Muscle of leg (tissue), 11 donors: ENCODE results near the gene HIVEP3. TPM values are rescaled to one million over a fixed set of nuclear protein-coding genes. Genes with fewer than 3 reads are reported as not detected.

Source experiments
- DNase-seq: peaks from one replicate; pipeline ENCODE4 v3.0.0; 2013
- H3K27ac ChIP-seq: one replicate; pipeline ENCODE4 v1.5.1; 2013; ENCODE audit warnings: mild to moderate bottlenecking, low read length, control low read depth
- H3K27me3 ChIP-seq: one replicate; pipeline ENCODE4 v1.6.1; 2013; ENCODE audit warnings: low read length; ENCODE audit not compliant: control insufficient read depth, insufficient read depth
- H3K36me3 ChIP-seq: one replicate; pipeline ENCODE4 v1.6.1; 2013; ENCODE audit warnings: low read length; ENCODE audit not compliant: control insufficient read depth, insufficient read depth
- H3K4me1 ChIP-seq: one replicate; pipeline ENCODE4 v1.6.1; 2013; ENCODE audit warnings: low read length; ENCODE audit not compliant: control insufficient read depth, insufficient read depth
- H3K4me3 ChIP-seq: one replicate; pipeline ENCODE4 v1.5.1; 2013; ENCODE audit warnings: low read length, control low read depth
- H3K9me3 ChIP-seq: replicated peaks from 2 replicates; pipeline ENCODE4 v1.6.1; 2013; ENCODE audit warnings: low read depth, low read length; ENCODE audit not compliant: control insufficient read depth
- WGBS: methylation state at CpG from one replicate; pipeline ENCODE4 v1.1.5; 2013; ENCODE audit warnings: missing lambda C conversion rate; ENCODE audit not compliant: insufficient coverage; 5-methylcytosine and 5-hydroxymethylcytosine counted together
- polyA plus RNA-seq, 8 donors: library from polyadenylated mRNA; unstranded; fragments of 120-200 nt; gene quantifications; one replicate each; pipeline versions ENCODE4 v1.2.1 to v1.2.3, GENCODE V29; 2013; ENCODE audit warnings: inconsistent platforms in 1 of 8, low replicate concordance in 1 of 8; ENCODE audit not compliant: insufficient read length in 8 of 8, insufficient read depth in 1 of 8
- total RNA-seq: library from RNA; stranded (reverse); fragments of 120-200 nt; gene quantifications from one replicate; pipeline ENCODE4 v1.2.4, GENCODE V29; 2013

Gene HIVEP3
- total and polyA plus RNA-seq, 9 donors, result 0.93 to 3.7 (median 2.7) TPM

DNA sequence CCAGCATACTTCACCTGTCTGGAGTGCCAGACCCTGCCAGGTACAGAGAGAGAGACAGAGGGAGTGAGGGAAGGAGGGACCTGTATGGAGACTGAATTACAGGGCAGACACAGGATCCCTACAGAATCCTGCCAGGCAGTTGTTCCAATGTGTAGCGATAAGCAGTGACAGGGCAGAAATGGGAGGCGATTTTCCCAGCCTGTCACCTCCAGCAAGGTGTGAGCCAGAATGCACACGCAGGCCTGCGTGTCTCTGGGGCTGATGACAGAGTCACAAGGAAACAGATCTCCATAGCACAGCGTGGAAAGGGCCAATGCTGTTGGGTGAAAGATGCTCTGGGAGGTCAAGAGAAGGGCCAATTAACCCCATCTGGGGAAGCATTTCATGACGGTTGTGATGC, 111.3 kb downstream of the HIVEP3 start:
- Histone ChIP-seq H3K9me3 (no peaks in the 10 kb centered on the region), H3K27me3 (no peaks in the 10 kb centered on the region), H3K4me1 (peaks cover 10% of the 10 kb centered on the region), H3K4me3 (no peak overlapping the region), H3K36me3 (no peaks in the 10 kb centered on the region), H3K27ac (no peak overlapping the region)
- no peak for DNase-seq
- WGBS, result 61% methylated on average over 5 of the region's 6 CpGs

DNA sequence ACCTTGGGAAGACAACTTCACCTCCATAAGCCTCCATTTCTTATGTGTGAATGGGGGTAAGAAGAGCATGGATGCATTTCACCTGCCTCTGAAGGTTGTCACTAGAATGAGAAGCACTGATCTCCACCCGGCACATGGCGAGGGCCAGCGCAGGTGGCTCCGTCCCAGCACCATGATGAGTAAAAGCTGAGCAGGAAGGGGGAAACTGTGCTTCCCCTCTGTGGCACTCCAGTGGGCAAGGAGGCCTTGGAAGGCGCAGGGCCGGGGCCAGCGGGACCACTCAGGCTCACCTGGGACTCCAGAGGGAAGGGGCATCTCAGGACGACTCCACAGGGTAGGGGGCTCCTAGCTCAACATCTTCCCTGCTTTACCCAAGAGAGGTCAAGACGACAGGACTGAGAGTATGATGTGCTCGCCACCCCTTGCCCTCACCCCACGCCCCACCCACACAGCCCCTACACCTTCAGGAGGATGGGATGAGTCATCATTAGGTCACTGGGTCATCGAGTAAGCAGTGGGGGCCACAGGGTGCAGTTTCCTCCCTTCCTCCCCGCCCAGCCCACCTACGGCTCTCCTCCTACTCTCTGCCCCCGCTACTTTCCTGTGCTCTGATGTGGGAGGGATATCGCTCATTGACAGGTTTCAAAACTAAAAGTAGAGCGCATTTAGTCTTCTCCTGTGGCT, 112.1 kb downstream of the HIVEP3 start:
- H3K4me1 ChIP-seq, result peaks cover 10% of the 10 kb centered on the region
- no peak for DNase-seq
- no peak overlapping the region for H3K4me3 ChIP-seq
- no peaks in the 10 kb centered on the region for H3K27me3 ChIP-seq
- H3K36me3 ChIP-seq, result no peaks in the 10 kb centered on the region
- no peak overlapping the region for H3K27ac ChIP-seq
- no peaks in the 10 kb centered on the region for H3K9me3 ChIP-seq
- WGBS, result 85% methylated on average over 9 of the region's 17 CpGs

DNA sequence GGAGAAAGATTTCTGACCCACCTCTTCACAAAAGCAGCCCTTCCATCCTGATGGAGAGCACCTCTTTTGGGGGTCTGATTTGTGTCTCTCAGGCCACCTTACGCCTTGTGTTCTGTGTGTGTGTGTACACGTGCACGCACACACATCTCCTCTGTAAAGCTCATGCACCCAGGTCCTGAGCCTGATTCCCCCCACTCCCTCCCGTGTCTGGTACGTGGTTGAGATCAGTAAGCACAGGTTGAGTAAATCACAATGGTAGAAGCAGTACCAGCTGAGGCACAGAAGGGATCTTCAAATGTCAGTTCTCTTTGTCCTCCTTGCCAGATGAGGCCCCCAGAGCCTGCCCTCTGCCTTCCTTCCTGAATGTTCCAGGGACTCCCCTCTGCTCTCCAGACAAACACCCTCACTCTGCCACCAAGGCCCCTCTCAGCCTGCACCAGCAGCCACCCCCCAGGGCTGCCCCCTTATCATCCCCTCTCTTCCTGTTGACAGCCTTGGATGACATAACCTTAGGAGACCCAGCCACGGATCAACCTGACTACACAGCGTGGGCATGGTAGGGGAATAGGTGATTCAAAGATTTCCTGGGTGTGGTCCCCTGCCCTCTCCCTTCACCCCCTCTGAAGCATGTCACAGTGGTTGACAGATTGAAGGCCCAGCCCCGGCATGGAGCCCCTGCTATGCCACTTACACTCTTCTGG, 112.8 kb downstream of the HIVEP3 start:
- H3K4me1 ChIP-seq, result peaks cover 10% of the 10 kb centered on the region
- no peak overlapping the region for H3K27ac ChIP-seq
- no peaks in the 10 kb centered on the region for H3K27me3 ChIP-seq
- 67% methylated on average over 2 of the region's 8 CpGs for WGBS
- no peak overlapping the region for H3K4me3 ChIP-seq
- H3K36me3 ChIP-seq, result no peaks in the 10 kb centered on the region
- no peaks in the 10 kb centered on the region for H3K9me3 ChIP-seq
- DNase-seq, result no peak

DNA sequence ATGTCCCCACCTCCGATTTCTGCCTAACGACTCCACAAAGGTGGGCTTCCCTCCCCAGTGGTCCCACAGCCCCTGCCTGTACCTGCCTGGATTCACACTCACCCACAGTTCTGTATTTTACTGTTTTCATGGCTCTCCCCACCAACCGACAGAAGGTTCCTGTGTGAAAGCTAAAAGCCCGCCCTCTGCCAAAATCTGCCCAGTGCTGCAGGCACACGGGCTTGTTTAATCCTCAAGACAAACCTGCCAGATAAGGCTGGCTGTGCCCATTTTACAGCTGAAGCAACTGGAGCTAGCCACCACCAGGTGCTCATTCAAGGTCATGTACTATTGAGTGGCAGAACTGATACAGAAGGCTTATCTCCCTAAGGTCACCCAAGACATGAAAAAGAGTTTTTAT, 114.5 kb downstream of the HIVEP3 start:
- Histone ChIP-seq H3K27ac (no peak overlapping the region), H3K4me1 (peaks cover 12% of the 10 kb centered on the region), H3K9me3 (peaks cover 2% of the 10 kb centered on the region), H3K4me3 (no peak overlapping the region), H3K36me3 (no peaks in the 10 kb centered on the region), H3K27me3 (no peaks in the 10 kb centered on the region)
- 88% methylated on average over 2 of the region's 5 CpGs for WGBS
- DNase-seq, result no peak

DNA sequence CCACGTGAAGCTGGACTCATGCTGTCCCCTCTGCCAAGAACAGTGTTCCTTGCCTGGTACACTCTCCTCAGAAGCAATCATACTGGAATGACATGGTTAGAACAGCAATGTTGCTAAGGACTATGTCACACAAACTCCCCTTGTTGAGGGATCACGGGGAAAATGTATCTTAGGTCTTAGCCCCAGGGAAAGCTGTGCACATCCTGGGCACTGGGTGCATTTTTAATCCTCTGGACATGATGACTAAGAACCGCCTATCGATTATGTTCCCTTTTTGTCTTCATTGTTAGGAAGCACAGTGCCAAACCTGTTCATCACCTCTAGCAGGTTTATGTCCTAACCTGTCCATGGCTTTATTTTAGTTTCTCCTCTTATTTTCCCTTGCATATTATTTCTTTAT, 115.1 kb downstream of the HIVEP3 start:
- 76% methylated on average over 2 of the region's 4 CpGs for WGBS
- no peak for DNase-seq
- no peaks in the 10 kb centered on the region for H3K36me3 ChIP-seq
- H3K27me3 ChIP-seq, result no peaks in the 10 kb centered on the region
- H3K27ac ChIP-seq, result no peak overlapping the region
- H3K9me3 ChIP-seq, result peaks cover 3% of the 10 kb centered on the region
- H3K4me1 ChIP-seq, result peaks cover 12% of the 10 kb centered on the region
- H3K4me3 ChIP-seq, result no peak overlapping the region

DNA sequence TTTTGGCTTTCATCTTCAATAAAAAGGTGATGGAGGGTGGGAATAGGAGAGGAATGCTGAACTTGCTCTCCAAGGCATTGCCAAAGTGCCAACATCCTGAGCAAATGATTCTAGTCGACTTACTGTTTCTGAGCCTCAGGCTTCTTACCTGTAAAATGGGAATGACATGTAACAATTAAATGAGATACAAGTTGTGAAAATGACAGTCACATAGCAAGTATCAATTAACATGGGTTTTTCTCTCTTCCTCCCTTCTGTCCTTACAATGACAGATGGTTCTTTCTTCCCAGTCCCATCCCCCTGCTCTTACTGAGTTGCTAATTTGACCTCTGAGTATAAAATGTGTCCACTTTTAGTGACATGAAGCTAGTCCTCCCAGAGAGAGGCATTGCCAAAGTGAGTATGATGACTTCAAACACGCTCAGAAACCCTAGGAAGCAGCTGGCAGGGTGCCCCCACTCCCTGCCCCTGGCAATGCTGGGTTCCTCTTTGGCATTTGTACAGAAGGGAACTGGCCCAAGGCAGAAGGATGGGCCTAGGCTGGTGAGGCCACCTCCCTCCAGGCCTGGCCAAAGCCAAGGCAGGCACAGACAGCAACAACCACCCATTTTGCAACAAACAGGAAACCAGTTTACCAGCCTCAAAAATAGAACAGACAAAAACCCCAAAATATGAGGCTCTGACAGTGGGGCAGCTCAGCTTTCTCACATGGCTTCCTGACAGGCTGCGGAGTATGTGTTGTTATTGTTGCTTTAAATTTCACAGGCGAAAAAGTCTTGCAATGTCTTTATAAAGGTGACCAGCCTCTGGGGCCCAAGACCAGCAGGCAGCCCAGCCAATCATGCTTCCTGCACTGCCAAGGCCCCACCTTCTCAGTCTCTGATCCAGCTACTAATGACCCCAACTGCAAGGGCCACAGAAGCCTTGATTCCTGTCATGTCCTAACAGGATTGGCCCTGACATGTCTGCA, 115.9 kb downstream of the HIVEP3 start:
- 60% methylated on average over 1 of the region's 4 CpGs for WGBS
- DNase-seq, result peak; percentile 60
- no peak overlapping the region for H3K4me3 ChIP-seq
- H3K27me3 ChIP-seq, result no peaks in the 10 kb centered on the region
- peak overlapping the region; percentile 7 for H3K27ac ChIP-seq
- H3K9me3 ChIP-seq, result peaks cover 3% of the 10 kb centered on the region
- no peaks in the 10 kb centered on the region for H3K36me3 ChIP-seq
- H3K4me1 ChIP-seq, result peaks cover 12% of the 10 kb centered on the region

DNA sequence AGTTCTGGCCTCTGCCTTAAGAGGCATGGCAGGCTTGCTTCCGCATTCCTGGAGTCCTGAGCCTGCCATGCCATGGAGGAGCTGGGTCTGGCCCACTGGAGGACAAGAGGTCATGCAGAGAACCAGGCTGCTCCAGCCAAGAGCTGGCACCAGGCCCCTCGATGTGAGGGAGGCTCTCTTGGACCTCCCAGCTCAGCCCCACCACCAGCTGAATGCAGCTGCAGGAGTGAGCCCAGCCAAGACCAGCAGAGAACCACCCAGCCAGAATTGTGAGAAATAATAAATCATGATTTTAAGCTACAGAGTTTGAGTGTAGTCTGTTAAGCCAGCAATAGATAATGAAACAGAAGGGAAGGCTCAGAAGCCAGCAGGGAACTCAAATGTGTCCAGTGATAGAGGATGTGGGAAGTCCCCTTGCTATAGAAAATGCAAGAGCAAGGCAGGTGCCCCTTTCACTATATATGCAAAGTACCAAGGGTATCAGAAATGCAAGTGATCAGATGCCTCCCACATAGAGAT, 118.4 kb downstream of the HIVEP3 start:
- Histone ChIP-seq H3K27ac (no peak overlapping the region), H3K9me3 (peaks cover 3% of the 10 kb centered on the region), H3K4me1 (peaks cover 12% of the 10 kb centered on the region), H3K36me3 (no peaks in the 10 kb centered on the region), H3K27me3 (no peaks in the 10 kb centered on the region), H3K4me3 (no peak overlapping the region)
- 17% methylated on average over 1 of the region's 2 CpGs for WGBS
- peak; percentile 56 for DNase-seq

DNA sequence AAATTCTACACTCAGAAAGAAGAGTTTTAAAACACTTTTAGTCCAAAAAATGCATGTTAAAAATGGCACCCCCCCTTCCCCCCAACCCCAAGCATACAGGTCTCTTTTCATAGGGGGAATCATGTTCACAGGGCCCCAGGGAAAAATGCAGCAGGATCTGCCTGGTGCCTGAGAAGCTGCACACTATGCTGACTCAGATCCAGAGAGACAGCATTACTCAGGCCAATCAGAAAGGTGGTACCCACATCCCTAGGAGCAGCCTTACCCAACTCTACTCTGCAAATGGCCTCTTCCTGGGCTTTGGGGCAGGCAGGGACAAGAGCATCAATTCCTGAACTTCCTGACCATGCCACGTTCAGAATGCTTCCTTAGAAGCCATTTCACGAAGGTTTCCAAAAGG, 119.0 kb downstream of the HIVEP3 start:
- WGBS, result no CpG with 5 or more reads among the region's 2 CpGs
- Histone ChIP-seq H3K9me3 (peaks cover 3% of the 10 kb centered on the region), H3K27ac (no peak overlapping the region), H3K27me3 (no peaks in the 10 kb centered on the region), H3K4me1 (peaks cover 12% of the 10 kb centered on the region), H3K4me3 (no peak overlapping the region), H3K36me3 (no peaks in the 10 kb centered on the region)
- DNase-seq, result no peak

DNA sequence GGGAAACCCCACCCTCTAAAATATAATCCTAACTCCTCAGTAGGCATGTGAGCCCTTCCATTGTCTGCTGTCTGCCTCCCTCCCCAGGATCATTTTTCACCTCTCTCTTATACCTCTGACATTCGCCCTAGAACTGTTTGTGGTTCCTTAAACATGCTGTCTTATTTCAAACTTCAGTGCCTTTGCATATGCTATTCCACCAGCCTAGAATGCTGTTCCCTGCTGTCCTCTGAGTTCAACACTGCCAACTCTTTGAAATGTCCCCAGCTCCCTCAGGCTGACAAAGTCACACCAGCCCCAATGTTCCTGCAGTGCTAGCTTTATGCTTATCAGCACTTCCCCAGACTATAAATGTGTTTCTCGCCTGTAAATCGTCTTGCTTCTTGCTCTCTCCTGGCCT, 119.5 kb downstream of the HIVEP3 start:
- Histone ChIP-seq H3K9me3 (peaks cover 3% of the 10 kb centered on the region), H3K4me1 (peaks cover 12% of the 10 kb centered on the region), H3K36me3 (no peaks in the 10 kb centered on the region), H3K27ac (no peak overlapping the region), H3K27me3 (no peaks in the 10 kb centered on the region), H3K4me3 (no peak overlapping the region)
- DNase-seq, result no peak
- 94% methylated on average over 3 of the region's 3 CpGs for WGBS
